H1 (cell line): ENCODE results near the gene RAB29. TPM values are rescaled to one million over a fixed set of nuclear protein-coding genes. Genes with fewer than 3 reads are reported as not detected.

Experiments used
- CTCF ChIA-PET: fragments of 300-600 bp; sonication (Branson Sonifier 250); formaldehyde crosslinking; loops from one replicate; lab custom pipeline; 2021; ENCODE audit not compliant: partially characterized antibody; lab: Charles Lee
- POLR2A ChIA-PET: fragments of 300-600 bp; sonication (Branson Sonifier 250); formaldehyde crosslinking; loops from one replicate; lab custom pipeline; 2021; ENCODE audit warnings: inconsistent platforms; ENCODE audit not compliant: partially characterized antibody; lab: Charles Lee
- DNase-seq, 2 experiments: peaks; one replicate each; pipeline versions ENCODE4 v3.0.0 to v3.0.0-alpha.2; 2010 to 2022; ENCODE audit warnings: low spot score in 2 of 2, low read depth in 1 of 2, mixed read lengths in 1 of 2
- FAIRE-seq: peaks from 2 replicates; lab custom pipeline; 2011; peaks lifted over from hg19 to GRCh38; lab: Jason Lieb, UNC
- H2AFZ ChIP-seq: 2 replicates; pipeline ENCODE4 v1.8.1; 2012; ENCODE audit warnings: low read length, inconsistent platforms
- H2AK5ac ChIP-seq: 2 replicates; pipeline ENCODE4 v1.6.1; 2013; ENCODE audit warnings: low read depth, low read length
- H2BK120ac ChIP-seq: replicated peaks from 2 replicates; pipeline ENCODE3; 2013; ENCODE audit warnings: low read depth, low read length, inconsistent platforms
- H2BK12ac ChIP-seq: 2 replicates; pipeline ENCODE4 v1.6.1; 2013; ENCODE audit warnings: low read depth, low read length
- H2BK15ac ChIP-seq: 2 replicates; pipeline ENCODE4 v1.6.1; 2013; ENCODE audit warnings: low read length
- H2BK20ac ChIP-seq: 2 replicates; pipeline ENCODE4 v1.6.1; 2013; ENCODE audit warnings: low read length
- H2BK5ac ChIP-seq: 2 replicates; pipeline ENCODE4 v1.6.1; 2013; ENCODE audit warnings: low read depth, low read length
- H3K14ac ChIP-seq: 2 replicates; pipeline ENCODE4 v1.6.1; 2013; ENCODE audit warnings: inconsistent platforms; ENCODE audit not compliant: insufficient read length
- H3K18ac ChIP-seq: 2 replicates; pipeline ENCODE4 v1.6.1; 2013; ENCODE audit warnings: low read length; ENCODE audit errors: extremely low read depth
- H3K23ac ChIP-seq: 2 replicates; pipeline ENCODE4 v1.6.1; 2013; ENCODE audit warnings: inconsistent platforms; ENCODE audit not compliant: insufficient read length
- H3K23me2 ChIP-seq: 2 replicates; pipeline ENCODE4 v1.6.1; 2013; ENCODE audit warnings: low read depth, low read length
- H3K27ac ChIP-seq: 2 replicates; pipeline ENCODE4 v1.6.1; 2011; ENCODE audit warnings: low read depth, low read length, inconsistent platforms
- H3K27me3 ChIP-seq, 4 experiments: replicated peaks in 1 of 4; 1 replicate in 1 of 4; 2 replicates in 3 of 4; pipeline versions ENCODE4 v1.6.1 to v1.8.1; 2011 to 2013; ENCODE audit warnings: low read length in 3 of 4, mild to moderate bottlenecking in 3 of 4, inconsistent platforms in 2 of 4, mixed read lengths in 2 of 4, moderate library complexity in 1 of 4; ENCODE audit not compliant: control insufficient read depth in 3 of 4, insufficient read depth in 3 of 4; ENCODE audit errors: extremely low read depth in 1 of 4
- H3K36me3 ChIP-seq, 4 experiments: 2 replicates each; pipeline versions ENCODE4 v1.6.1 to v1.8.1; 2011 to 2013; ENCODE audit warnings: mild to moderate bottlenecking in 4 of 4, low read length in 3 of 4, moderate library complexity in 2 of 4, control low read depth in 1 of 4, inconsistent platforms in 1 of 4; ENCODE audit not compliant: insufficient read depth in 4 of 4, control insufficient read depth in 2 of 4
- H3K4ac ChIP-seq: replicated peaks from 2 replicates; pipeline ENCODE3; 2013; ENCODE audit warnings: low read length, low read depth, mixed read lengths, inconsistent platforms; ENCODE audit not compliant: insufficient read length
- H3K4me1 ChIP-seq, 4 experiments: replicated peaks in 1 of 4; 1 replicate in 1 of 4; 2 replicates in 3 of 4; pipeline versions ENCODE4 v1.6.1 to v1.8.1; 2011 to 2013; ENCODE audit warnings: low read length in 3 of 4, inconsistent platforms in 2 of 4, mixed read lengths in 1 of 4; ENCODE audit not compliant: insufficient read depth in 4 of 4, control insufficient read depth in 3 of 4
- H3K4me2 ChIP-seq, 2 experiments: 2 replicates each; pipeline versions ENCODE4 v1.6.1 to v1.8.1; 2011 to 2013; ENCODE audit warnings: low read depth in 2 of 2, low read length in 2 of 2, control low read depth in 1 of 2, inconsistent platforms in 1 of 2, mild to moderate bottlenecking in 1 of 2; ENCODE audit not compliant: insufficient read depth in 1 of 2
- H3K4me3 ChIP-seq, 4 experiments: fragments of 200-600, 300-600 bp in 1 of 4; sonication (generic), shearing (Covaris generic), sonication (Bioruptor Twin) in 1 of 4; 2 replicates each; pipeline versions ENCODE4 v1.5.1 to v1.8.1; 2011 to 2016; ENCODE audit warnings: low read length in 4 of 4, low read depth in 3 of 4, control low read depth in 2 of 4, inconsistent platforms in 2 of 4, mild to moderate bottlenecking in 2 of 4, mixed read lengths in 1 of 4, moderate library complexity in 1 of 4; ENCODE audit not compliant: insufficient read depth in 2 of 4; ENCODE audit errors: extremely low read depth in 1 of 4
- H3K56ac ChIP-seq: replicated peaks from 2 replicates; pipeline ENCODE3; 2013; ENCODE audit warnings: low read depth, mild to moderate bottlenecking, mixed read lengths, low read length, inconsistent platforms; ENCODE audit not compliant: insufficient read length
- H3K79me1 ChIP-seq: 2 replicates; pipeline ENCODE4 v1.6.1; 2013; ENCODE audit warnings: low read depth, low read length, control low read depth
- H3K79me2 ChIP-seq, 2 experiments: 2 replicates each; pipeline versions ENCODE4 v1.6.1 to v1.8.1; 2012 to 2013; ENCODE audit warnings: low read length in 2 of 2, mild to moderate bottlenecking in 2 of 2, inconsistent platforms in 1 of 2; ENCODE audit not compliant: insufficient read depth in 2 of 2, control insufficient read depth in 1 of 2
- H3K9ac ChIP-seq, 4 experiments: replicated peaks in 1 of 4; 1 replicate in 1 of 4; 2 replicates in 3 of 4; pipeline versions ENCODE4 v1.6.1 to v1.8.1; 2011 to 2013; ENCODE audit warnings: low read depth in 3 of 4, low read length in 3 of 4, control low read depth in 2 of 4, mild to moderate bottlenecking in 2 of 4, moderate library complexity in 2 of 4, inconsistent platforms in 1 of 4; ENCODE audit errors: extremely low read depth in 1 of 4
- H3K9me3 ChIP-seq, 2 experiments: 2 replicates each; pipeline versions ENCODE4 v1.6.1 to v1.8.1; 2012 to 2013; ENCODE audit warnings: mild to moderate bottlenecking in 2 of 2, moderate library complexity in 2 of 2, control low read depth in 1 of 2, inconsistent platforms in 1 of 2, low read depth in 1 of 2, low read length in 1 of 2, mixed read lengths in 1 of 2; ENCODE audit not compliant: insufficient read depth in 2 of 2
- H4K20me1 ChIP-seq, 2 experiments: replicated peaks in 1 of 2; 2 replicates each; pipeline versions ENCODE3 to v1.8.1; 2011 to 2013; ENCODE audit warnings: inconsistent platforms in 2 of 2, low read length in 2 of 2, mild to moderate bottlenecking in 1 of 2; ENCODE audit not compliant: insufficient read depth in 2 of 2, control insufficient read depth in 1 of 2
- H4K5ac ChIP-seq: 2 replicates; pipeline ENCODE4 v1.6.1; 2013; ENCODE audit warnings: low read length, low read depth, mixed read lengths, inconsistent platforms; ENCODE audit not compliant: insufficient read length
- H4K8ac ChIP-seq: 2 replicates; pipeline ENCODE4 v1.8.0; 2013; ENCODE audit warnings: mild to moderate bottlenecking, moderate library complexity, low read length, inconsistent platforms; ENCODE audit not compliant: insufficient read depth; ENCODE audit errors: extremely low read depth
- H4K91ac ChIP-seq: replicated peaks from 2 replicates; pipeline ENCODE3; 2013; ENCODE audit warnings: low read length, mixed read lengths, inconsistent platforms; ENCODE audit not compliant: insufficient read length
- CREB1 ChIP-seq: IDR thresholded peaks from 2 replicates; pipeline ENCODE4 v1.6.1; 2012; ENCODE audit warnings: inconsistent platforms
- CTBP2 ChIP-seq: IDR thresholded peaks from 2 replicates; pipeline ENCODE4 v1.7.0; 2011; ENCODE audit warnings: borderline replicate concordance, mild to moderate bottlenecking, moderate library complexity, mixed read lengths, low read length; ENCODE audit not compliant: insufficient read depth, insufficient read length
- KDM1A ChIP-seq: fragments of 200-600, 300-600 bp; sonication (generic); IDR thresholded peaks from 2 replicates; pipeline ENCODE4 v1.7.1; 2016; ENCODE audit warnings: mild to moderate bottlenecking, low read length, borderline replicate concordance
- RBBP5 ChIP-seq: IDR thresholded peaks from 2 replicates; pipeline ENCODE4 v1.7.1; 2012; ENCODE audit warnings: low read depth, mild to moderate bottlenecking, inconsistent platforms, low read length, moderate library complexity, borderline replicate concordance
- RNF2 ChIP-seq: fragments of 200-900, 300-1000 bp; sonication (generic); IDR thresholded peaks from 2 replicates; pipeline ENCODE4 v1.7.1; 2016; ENCODE audit warnings: borderline replicate concordance, low read depth, mild to moderate bottlenecking, antibody characterized with exemption, low read length; ENCODE audit not compliant: poor library complexity, severe bottlenecking; ENCODE audit errors: missing control alignments
- SAP30 ChIP-seq: fragments of 300-600 bp; sonication (generic); IDR thresholded peaks from 2 replicates; pipeline ENCODE4 v1.7.1; 2012; ENCODE audit warnings: low read length, moderate library complexity, mild to moderate bottlenecking, inconsistent platforms; ENCODE audit not compliant: insufficient read depth, insufficient replicate concordance
- SIRT6 ChIP-seq: IDR thresholded peaks from one replicate; pipeline ENCODE4 v1.7.1; 2012; ENCODE audit warnings: low read length, inconsistent platforms
- TCF12 ChIP-seq: IDR thresholded peaks from 2 replicates; pipeline ENCODE4 v1.6.1; 2011; ENCODE audit warnings: low read depth, mild to moderate bottlenecking, low read length
- WGBS, 2 experiments: shearing (Covaris generic) in 1 of 2; methylation state at CpG; one replicate each; pipeline versions ENCODE4 v1.1.6 to v1.1.7; 2013 to 2015; ENCODE audit warnings: low lambda C conversion rate in 2 of 2, mixed read lengths in 2 of 2, inconsistent platforms in 1 of 2, low coverage in 1 of 2, missing lambda C conversion rate in 1 of 2; ENCODE audit not compliant: insufficient replicate concordance in 2 of 2, insufficient coverage in 1 of 2, insufficient read length in 1 of 2; ENCODE audit errors: extremely low coverage in 1 of 2, missing lambda C conversion rate in 1 of 2; 5-methylcytosine and 5-hydroxymethylcytosine counted together
- polyA plus RNA-seq, 7 experiments: library from polyadenylated mRNA; depleted of rRNA in 3 of 7; stranded (reverse) in 5 of 7; unstranded in 2 of 7; fragments of >200 nt in 5 of 7; fragments of 200-250 nt in 2 of 7; gene quantifications; 1 replicate in 5 of 7; 2 replicates in 1 of 7; 4 replicates in 1 of 7; pipeline versions ENCODE4 v1.2.1 to v1.2.3, GENCODE V29; 2011 to 2013; ENCODE audit warnings: missing spikeins in 2 of 7, mixed read lengths in 2 of 7
- total RNA-seq: library from RNA; stranded (reverse); fragmentation: NEBNext Ultra II Directional; extraction: Animal tissue kit (Norgen Biotek cat#: 25700); gene quantifications from 2 replicates; pipeline ENCODE4 v1.2.1, GENCODE V29; 2021

RAB29 gene
- total and polyA plus RNA-seq, 2 of the 8 experiments (the other 6 are each of a cell fraction or from before 2014, with no cell fraction given) = 10.1 to 17.3 TPM

GRCh38 chr1:205726619-205727125, 48.6 kb downstream of the RAB29 start:
- H2BK15ac ChIP-seq = no peak overlapping the region
- FAIRE-seq (no peak), DNase-seq (no peak)
- H3K18ac ChIP-seq = no peak overlapping the region
- no peak overlapping the region for H3K56ac ChIP-seq
- H4K91ac ChIP-seq = no peak overlapping the region
- H3K23me2 ChIP-seq = no peaks in the 10 kb centered on the region
- no peak overlapping the region for H2BK120ac ChIP-seq
- no peak overlapping the region for H2AK5ac ChIP-seq
- peaks cover 0 to 60% of the 10 kb centered on the region in 2 experiments; a peak in 2 of 4 replicates for H3K79me2 ChIP-seq
- 90% methylated on average over 4 of the region's 4 CpGs; no CpG with 5 or more reads in 1 of the 2 experiments for WGBS, 2 experiments
- H3K4me1 ChIP-seq = no peaks in the 10 kb centered on the region
- no peaks in the 10 kb centered on the region for H3K9me3 ChIP-seq
- peaks cover 2 to 77% (median 24%) of the 10 kb centered on the region in 4 experiments; a peak in 5 of 8 replicates for H3K36me3 ChIP-seq
- no peak overlapping the region for H3K27ac ChIP-seq
- H3K4me3 ChIP-seq = no peak overlapping the region
- H3K14ac ChIP-seq = no peak overlapping the region
- no peak overlapping the region for H2BK5ac ChIP-seq
- H3K9ac ChIP-seq = no peak overlapping the region
- H4K5ac ChIP-seq = no peak overlapping the region
- H3K4ac ChIP-seq = no peak overlapping the region
- H2BK12ac ChIP-seq = no peak overlapping the region
- CTCF ChIA-PET = interaction anchor here (0.7 to 6.8 kb wide), 4 partner anchors 14 to 68 kb away, joined by 3 to 54 read pairs (median 23); no protein-coding TSS in a partner anchor
- no peak overlapping the region for H4K8ac ChIP-seq
- H2BK20ac ChIP-seq = no peak overlapping the region
- H3K27me3 ChIP-seq = no peaks in the 10 kb centered on the region
- no peak overlapping the region for H3K4me2 ChIP-seq
- H2AFZ ChIP-seq = no peak overlapping the region
- H3K79me1 ChIP-seq = no peaks in the 10 kb centered on the region; the same call in 1 of the 2 replicates
- no peak for TF ChIP-seq TCF12
- no peak for TF ChIP-seq RBBP5
- TF ChIP-seq SAP30 = no peak
- no peak for TF ChIP-seq CTBP2
- no peak for TF ChIP-seq RNF2
- no peak for TF ChIP-seq CREB1
- no peak for TF ChIP-seq KDM1A
- no peak for TF ChIP-seq SIRT6
- TF ChIP-seq, all 59 proteins: peak for 0
- Histone ChIP-seq H3K23ac (no peak overlapping the region), H4K20me1 (peaks cover 4% of the 10 kb centered on the region in 2 experiments)
- POLR2A ChIA-PET = interaction anchor here (1.0 to 5.3 kb wide), 4 partner anchors 11 to 16 kb away, joined by 3 to 21 read pairs (median 8); no protein-coding TSS in a partner anchor
